GM20431 (cell line): ENCODE results near the gene CERCAM.
"Not testable (repeated sequence)": the region's sequence is repeated elsewhere in the genome, so short reads cannot be mapped to it uniquely, and the experiment has no call there.

Source experiments
- in situ Hi-C: fragments of 300-500 bp; cut with MseI, MboI; formaldehyde crosslinking; loops from one replicate; pipeline ENCODE4 v1.15.0; 2020; ENCODE audit warnings: low sequenced_read_pairs; ENCODE audit not compliant: unreplicated experiment

CERCAM gene

GRCh38 chr9:128446505-128446904, 25.8 kb downstream of the CERCAM start:
- in situ Hi-C loops: not testable (repeated sequence)

DNA sequence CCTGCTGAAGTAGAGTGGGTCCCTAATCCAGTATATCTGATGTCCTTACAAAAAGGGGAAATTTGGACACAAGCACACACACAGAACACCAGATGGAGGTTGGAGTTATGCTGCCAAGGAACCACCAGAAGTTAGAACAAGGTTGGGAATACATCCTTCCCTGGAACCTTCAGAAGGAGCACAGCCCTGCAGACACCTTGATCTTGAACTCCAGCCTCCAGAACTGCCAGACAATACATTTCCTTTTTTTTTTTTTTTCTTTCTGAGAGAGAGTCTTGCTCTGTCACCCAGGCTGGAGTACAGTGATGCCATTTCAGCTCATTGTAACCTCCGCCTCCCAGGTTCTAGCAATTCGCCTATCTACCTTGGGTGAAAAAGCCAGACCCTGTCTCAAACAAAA, 28.1 kb downstream of the CERCAM start:
- in situ Hi-C loops: no loop called here

DNA sequence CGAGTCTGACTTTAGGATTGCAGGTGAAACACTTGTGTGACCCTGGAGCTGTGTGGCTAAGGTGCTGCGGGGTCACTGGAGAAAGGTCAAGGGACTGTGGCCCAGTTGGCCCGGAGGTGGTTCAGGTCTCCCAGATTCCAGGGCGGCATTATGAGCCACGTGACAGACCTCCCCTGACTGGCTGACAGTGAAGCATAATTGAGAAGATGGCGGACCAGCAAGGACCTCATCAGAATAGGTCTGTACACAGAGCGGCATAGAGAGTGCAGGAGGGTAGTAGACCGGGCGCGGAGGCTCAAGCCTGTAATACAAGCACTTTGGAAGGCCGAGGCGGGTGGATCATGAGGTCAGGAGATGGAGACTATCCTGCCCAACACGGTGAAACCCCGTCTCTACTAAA, 34.3 kb downstream of the CERCAM start:
- in situ Hi-C loops: no loop called here

DNA sequence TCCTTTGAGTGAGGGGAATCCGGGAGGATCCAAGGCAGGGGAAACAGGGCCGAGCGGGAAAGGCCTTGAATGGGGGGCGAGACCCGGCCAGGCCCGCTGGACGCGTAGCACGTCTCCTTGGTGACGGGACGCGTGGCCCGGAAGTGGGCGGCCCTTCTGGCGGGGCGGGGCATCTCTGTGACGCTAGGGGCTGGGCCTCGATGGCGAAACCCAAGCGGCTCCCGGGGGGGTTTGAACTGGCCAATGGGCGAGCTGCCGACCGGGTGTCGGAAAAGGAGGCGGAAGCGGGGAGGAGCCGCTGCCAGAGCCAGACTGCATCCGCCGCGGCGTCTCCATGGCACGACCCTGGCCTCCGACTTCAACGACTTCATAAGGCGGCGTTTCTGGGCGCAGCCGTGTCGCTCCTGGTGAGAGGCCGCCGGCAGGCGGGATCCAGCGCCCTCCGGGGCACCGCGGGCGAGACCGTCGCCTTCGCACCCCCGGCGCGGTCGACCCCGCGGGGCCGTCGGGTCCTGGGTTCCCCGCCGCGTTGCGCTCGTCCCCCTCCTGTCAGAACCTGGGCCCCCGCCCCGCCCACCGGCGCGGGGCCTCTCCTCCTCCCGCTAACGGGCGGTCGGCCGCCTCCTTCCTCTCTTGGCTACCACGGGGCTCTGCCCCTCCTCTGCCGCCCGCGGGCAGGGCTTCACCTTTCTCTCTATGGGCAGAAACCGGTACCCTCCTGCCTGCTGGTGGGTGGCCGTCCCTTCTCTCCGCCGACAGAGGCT, 35.4 kb downstream of the CERCAM start, which contains the start of gene ODF2:
TSS of gene ODF2 (plus strand) at position 158 of the 764 bp plus-strand sequence. CDS start at position 244, 86 bp downstream.
- in situ Hi-C loops: no loop called here

GRCh38 chr9:128456613-128457061, 36.0 kb downstream of the CERCAM start:
- in situ Hi-C loops: no loop called here

- in situ Hi-C loops: no loop called here
These were observed 36.5 kb downstream of the CERCAM start for GRCh38 chr9:128457207-128457606.

GRCh38 chr9:128459011-128459410, 38.4 kb downstream of the CERCAM start:
- in situ Hi-C loops: no loop called here

DNA sequence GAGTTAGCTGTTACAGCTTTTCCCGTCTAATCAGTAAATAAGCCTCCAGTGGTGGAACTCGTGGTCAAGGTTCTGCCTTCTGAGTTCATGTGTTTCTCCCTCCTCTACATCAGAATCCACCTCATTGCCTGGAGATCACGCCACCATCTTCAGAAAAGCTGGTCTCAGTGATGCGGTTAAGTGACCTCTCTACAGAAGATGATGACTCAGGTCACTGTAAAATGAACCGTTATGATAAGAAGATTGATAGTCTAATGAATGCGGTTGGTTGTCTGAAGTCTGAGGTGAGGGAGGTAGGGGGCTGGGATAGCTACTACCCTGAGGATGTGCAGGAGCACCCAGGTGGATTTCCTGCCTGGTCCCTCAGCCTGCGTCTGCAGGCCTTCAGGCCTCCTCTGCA, 48.4 kb downstream of the CERCAM start:
- in situ Hi-C loops: no loop called here

DNA sequence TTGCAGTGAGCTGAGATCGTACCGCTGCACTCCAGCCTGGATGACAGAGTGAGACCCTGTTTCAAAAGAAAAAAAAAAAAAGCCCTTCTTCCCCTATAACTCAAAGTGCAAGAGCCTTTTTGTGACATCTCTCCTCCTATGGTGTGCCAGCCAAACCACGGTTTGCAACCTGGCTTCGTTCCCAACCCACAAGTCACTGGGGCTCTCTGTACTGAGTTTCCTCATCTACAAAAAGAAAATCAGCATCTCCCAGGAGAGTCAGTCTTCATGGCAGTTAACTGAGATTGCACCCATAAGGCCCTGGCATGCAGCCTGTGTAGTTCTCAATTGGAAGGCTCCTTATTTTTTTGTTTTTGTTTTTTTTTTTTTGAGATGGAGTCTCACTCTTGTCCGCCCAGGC, 49.9 kb downstream of the CERCAM start:
- in situ Hi-C loops: no loop called here

DNA sequence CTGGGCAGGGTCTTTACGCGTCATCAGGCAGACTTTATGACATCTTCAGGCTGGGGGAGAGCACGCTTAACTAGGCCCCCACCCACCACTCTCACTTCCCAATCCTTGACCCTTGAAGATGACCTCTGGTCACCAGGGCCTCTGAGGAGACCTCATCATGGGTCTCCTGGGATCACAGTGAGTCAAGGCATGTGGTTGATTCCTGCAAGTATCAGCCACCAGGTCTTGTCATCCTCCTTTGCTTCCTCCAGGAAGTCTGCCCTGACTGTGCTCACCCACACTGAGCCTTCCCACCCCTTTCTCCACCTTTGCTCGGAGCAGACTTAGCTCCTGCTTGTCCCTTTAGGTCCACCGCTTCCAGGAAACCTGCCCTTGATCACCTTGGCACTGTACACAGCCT, 52.4 kb downstream of the CERCAM start:
- in situ Hi-C loops: no loop called here

DNA sequence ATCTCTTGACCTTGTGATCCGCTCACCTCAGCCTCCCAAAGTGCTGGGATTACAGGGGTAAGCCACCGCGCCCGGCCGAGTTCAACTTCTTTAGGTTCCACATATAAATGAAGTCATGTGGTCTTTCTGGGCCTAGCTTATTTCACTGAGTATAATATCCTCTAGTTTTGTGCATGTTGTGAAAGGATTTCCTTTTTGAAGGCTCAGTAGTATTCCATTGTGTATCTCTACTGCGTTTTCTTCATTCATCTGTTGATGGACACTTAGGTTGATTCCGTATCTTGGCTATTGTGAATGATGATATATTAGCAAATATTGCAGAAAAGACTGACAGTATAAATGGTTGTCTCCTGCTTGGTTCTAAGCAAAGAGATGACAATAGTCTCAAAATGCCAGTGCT, 55.2 kb downstream of the CERCAM start:
- in situ Hi-C loops: no loop called here

DNA sequence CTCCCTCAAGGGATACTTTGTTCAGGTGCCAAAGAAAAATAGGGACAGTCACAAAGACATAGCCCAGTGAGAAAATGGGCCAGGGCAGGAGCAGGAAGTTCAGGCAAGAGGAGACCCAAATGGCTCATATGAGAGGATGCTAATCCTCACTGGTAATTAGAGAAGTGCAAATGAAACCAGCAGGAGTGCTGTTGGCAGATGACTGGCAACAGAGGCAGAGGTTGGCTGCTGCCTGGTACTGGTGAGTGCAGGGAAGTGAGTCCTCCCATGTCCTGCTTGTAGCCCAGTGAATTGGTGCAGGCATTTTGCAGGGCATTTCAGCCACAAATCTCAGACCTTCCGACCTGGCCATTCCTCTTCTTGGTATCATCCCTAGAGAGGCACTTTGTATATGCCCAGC, 58.6 kb downstream of the CERCAM start:
- in situ Hi-C loops: no loop called here

DNA sequence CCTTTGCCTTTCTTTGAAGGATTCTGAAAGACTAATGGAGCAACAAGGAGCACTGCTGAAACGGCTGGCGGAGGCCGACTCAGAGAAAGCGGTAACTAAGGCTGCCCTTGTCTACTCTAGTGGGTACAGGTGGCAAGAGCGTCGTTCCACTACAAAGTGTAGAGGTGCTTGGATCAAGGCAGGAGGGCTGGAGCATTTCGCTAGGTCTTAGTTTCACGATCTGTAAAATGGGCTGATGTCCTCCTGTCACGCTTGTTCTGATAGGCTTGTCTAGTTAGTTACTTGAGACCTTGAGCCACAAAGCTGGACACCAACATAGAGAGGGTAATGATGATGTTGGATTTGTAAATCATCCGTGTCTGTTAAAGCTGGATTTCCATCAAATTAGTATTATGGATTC, 60.9 kb downstream of the CERCAM start:
- in situ Hi-C loops: no loop called here

DNA sequence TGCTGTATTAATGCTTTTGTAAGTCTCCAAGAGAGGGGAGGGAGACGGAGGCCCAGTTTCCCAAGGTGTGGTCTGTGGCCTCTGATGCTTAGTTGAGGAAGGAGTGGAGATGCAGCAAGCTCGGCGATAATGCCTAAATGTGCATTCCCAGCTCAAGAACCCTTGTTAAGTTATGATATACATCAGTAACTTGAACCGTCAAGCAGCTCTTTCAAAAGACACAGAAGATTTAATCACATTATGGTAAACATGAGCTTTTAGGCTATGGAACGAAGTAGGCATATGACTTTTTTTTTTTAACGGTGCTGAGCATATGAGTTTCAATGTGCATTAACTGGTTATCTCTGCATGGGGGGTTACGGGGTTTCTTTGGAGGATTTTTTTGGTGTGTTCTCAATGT, 61.5 kb downstream of the CERCAM start:
- in situ Hi-C loops: no loop called here

GRCh38 chr9:128484686-128485413, 64.2 kb downstream of the CERCAM start:
- in situ Hi-C loops: no loop called here

- in situ Hi-C loops: no loop called here
These were observed 64.8 kb downstream of the CERCAM start for GRCh38 chr9:128485414-128485855.

DNA sequence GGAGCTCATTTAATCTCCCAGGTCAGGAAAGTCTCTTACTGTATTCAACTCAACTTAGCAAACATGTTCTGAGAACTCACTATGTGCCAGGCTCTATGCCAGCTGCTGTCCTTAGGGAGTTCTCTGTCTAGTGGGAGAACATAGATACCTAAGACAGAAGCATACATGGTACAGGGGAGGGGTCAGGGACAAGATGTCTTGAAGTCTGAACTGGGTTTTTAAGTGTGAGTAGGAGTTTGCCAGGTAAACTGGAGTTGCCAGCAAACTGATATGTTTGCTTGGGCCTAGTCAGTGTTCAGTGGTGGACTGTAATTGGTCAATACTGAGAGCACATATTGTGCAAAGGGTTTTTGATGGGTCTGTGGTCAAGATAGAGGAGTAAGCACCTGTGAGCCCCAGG, 65.5 kb downstream of the CERCAM start:
- in situ Hi-C loops: no loop called here
